ENCODE results near the gene HS3ST5.
"Not testable (repeated sequence)": the region's sequence is repeated elsewhere in the genome, so short reads cannot be mapped to it uniquely, and the experiment has no call there.

HS3ST5 gene

GRCh38 chr6:114227944-114228468, 114.8 kb downstream of the HS3ST5 start:
- Histone ChIP-seq H3K4me3 (ENCODE audit: low read length) (no peak overlapping the region), H3K27me3 (replicated peaks; ENCODE audit: insufficient read depth, low read length) (no peaks in the 10 kb centered on the region), H4K20me1 (ENCODE audit: insufficient read depth, low read length) (no peaks in the 10 kb centered on the region), H3K4me1 (ENCODE audit: low read length) (no peaks in the 10 kb centered on the region), H3K27ac (ENCODE audit: low read length) (no peak overlapping the region), H3F3A (ENCODE audit: insufficient read depth, low read length) (no peaks in the 10 kb centered on the region), H3K36me3 (replicated peaks; ENCODE audit: insufficient read depth, low read length) (no peaks in the 10 kb centered on the region), H3K9ac (ENCODE audit: low read length) (no peak overlapping the region), H3K79me2 (ENCODE audit: low read length) (no peaks in the 10 kb centered on the region), H2AFZ (ENCODE audit: low read length) (no peak overlapping the region), H3K9me2 (replicated peaks; ENCODE audit: insufficient read depth, low read length) (no peaks in the 10 kb centered on the region), H3K4me2 (ENCODE audit: low read depth, low read length) (no peak overlapping the region), H3K9me3 (replicated peaks; ENCODE audit: insufficient read depth, low read length) (no peaks in the 10 kb centered on the region)
- no peak for DNase-seq
- TF ChIP-seq EZH2phosphoT487 (IDR thresholded peaks at IDR 0.05; ENCODE audit: low read length) (no peak), EZH2 (optimal IDR thresholded peaks at IDR 0.05; ENCODE audit: low read depth, low read length) (no peak), CTCF (IDR thresholded peaks at IDR 0.05; ENCODE audit: low read length) (no peak)

DNA sequence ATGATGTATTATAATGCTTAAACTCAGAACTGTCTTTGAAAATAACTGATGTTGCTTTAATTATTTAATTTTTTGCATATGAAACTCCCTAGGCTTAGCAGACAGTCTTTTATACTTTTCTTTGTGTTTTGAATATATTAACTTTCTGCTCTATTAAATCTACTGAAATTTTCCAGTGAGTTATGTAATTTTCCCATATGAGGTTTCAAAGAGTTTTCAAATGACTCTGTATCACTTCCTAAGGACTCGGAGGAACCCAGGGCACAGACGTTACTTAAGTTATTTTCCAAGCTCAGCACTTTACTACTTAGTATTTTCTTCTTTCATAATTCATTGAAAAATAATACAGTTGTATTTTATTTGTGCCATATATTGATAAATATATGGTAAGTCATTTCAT, 122.6 kb downstream of the HS3ST5 start:
- no peak overlapping the region for H2AFZ ChIP-seq (ENCODE audit: low read length)
- H3K9me2 ChIP-seq (replicated peaks; ENCODE audit: insufficient read depth, low read length), result no peaks in the 10 kb centered on the region
- H3K36me3 ChIP-seq (replicated peaks; ENCODE audit: insufficient read depth, low read length), result no peaks in the 10 kb centered on the region
- no peaks in the 10 kb centered on the region for H3F3A ChIP-seq (ENCODE audit: insufficient read depth, low read length)
- H3K9me3 ChIP-seq (replicated peaks; ENCODE audit: insufficient read depth, low read length), result no peaks in the 10 kb centered on the region
- H4K20me1 ChIP-seq (ENCODE audit: insufficient read depth, low read length), result no peaks in the 10 kb centered on the region
- no peak overlapping the region for H3K9ac ChIP-seq (ENCODE audit: low read length)
- H3K27me3 ChIP-seq (replicated peaks; ENCODE audit: insufficient read depth, low read length), result no peaks in the 10 kb centered on the region
- H3K79me2 ChIP-seq (ENCODE audit: low read length), result no peaks in the 10 kb centered on the region
- no peak overlapping the region for H3K4me3 ChIP-seq (ENCODE audit: low read length)
- no peak overlapping the region for H3K27ac ChIP-seq (ENCODE audit: low read length)
- no peak for TF ChIP-seq EZH2phosphoT487 (IDR thresholded peaks at IDR 0.05; ENCODE audit: low read length)
- TF ChIP-seq CTCF (IDR thresholded peaks at IDR 0.05; ENCODE audit: low read length), result no peak
- no peak for TF ChIP-seq EZH2 (optimal IDR thresholded peaks at IDR 0.05; ENCODE audit: low read depth, low read length)
- H3K4me2 ChIP-seq (ENCODE audit: low read depth, low read length), result no peak overlapping the region
- H3K4me1 ChIP-seq (ENCODE audit: low read length), result no peaks in the 10 kb centered on the region
- DNase-seq, result no peak

DNA sequence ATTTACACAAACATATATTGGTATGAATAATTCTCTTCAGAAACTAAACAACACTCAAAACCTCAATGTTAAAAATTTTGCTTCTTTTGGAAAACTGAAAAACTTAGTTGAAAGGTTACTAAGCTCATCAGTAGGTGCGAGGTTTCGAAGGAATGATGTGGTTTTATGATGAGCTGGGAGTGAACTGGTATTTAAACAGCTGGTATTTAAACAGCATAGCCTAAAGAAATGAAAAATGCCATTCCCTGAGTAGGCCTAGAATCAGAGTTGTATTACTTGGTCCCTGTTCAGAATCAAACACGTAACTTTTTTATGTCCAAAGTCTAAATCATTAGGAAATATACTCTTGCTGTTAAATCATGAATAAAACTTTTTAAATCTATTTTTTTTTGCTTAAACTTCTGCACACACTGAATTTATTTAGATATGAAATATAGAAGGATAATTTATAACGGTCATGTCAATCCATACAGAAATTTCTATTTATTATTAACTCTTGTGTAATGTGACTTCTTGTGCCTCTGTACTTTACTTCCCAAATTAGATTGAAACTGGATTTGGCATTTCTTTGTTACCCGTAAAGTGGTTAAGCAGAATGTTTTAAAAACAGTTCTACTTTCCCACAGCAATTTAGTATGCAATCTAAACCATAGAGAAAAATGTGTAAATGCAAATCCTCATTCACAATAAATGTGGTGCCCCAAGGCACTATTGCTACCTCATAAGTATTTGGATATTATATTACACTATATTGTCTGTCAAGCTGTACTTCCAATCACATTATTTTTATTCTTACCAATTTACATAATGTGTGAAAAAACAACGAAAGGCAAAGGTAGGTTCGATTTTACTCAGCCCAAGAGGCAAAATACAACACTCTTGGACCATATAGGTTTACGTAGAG, 124.1 kb downstream of the HS3ST5 start:
- no peaks in the 10 kb centered on the region for H3K79me2 ChIP-seq (ENCODE audit: low read length)
- H3K4me1 ChIP-seq (ENCODE audit: low read length), result no peaks in the 10 kb centered on the region
- H3K4me2 ChIP-seq (ENCODE audit: low read depth, low read length), result no peak overlapping the region
- DNase-seq, result no peak
- no peaks in the 10 kb centered on the region for H3K9me3 ChIP-seq (replicated peaks; ENCODE audit: insufficient read depth, low read length)
- H3K4me3 ChIP-seq (ENCODE audit: low read length), result no peak overlapping the region
- H3K9me2 ChIP-seq (replicated peaks; ENCODE audit: insufficient read depth, low read length), result no peaks in the 10 kb centered on the region
- no peaks in the 10 kb centered on the region for H3K36me3 ChIP-seq (replicated peaks; ENCODE audit: insufficient read depth, low read length)
- no peaks in the 10 kb centered on the region for H4K20me1 ChIP-seq (ENCODE audit: insufficient read depth, low read length)
- TF ChIP-seq EZH2phosphoT487 (IDR thresholded peaks at IDR 0.05; ENCODE audit: low read length) (no peak), CTCF (IDR thresholded peaks at IDR 0.05; ENCODE audit: low read length) (no peak), EZH2 (optimal IDR thresholded peaks at IDR 0.05; ENCODE audit: low read depth, low read length) (no peak)
- H3K27me3 ChIP-seq (replicated peaks; ENCODE audit: insufficient read depth, low read length), result no peaks in the 10 kb centered on the region
- no peak overlapping the region for H3K27ac ChIP-seq (ENCODE audit: low read length)
- H3K9ac ChIP-seq (ENCODE audit: low read length), result no peak overlapping the region
- no peak overlapping the region for H2AFZ ChIP-seq (ENCODE audit: low read length)
- no peaks in the 10 kb centered on the region for H3F3A ChIP-seq (ENCODE audit: insufficient read depth, low read length)

GRCh38 chr6:114217996-114218395, 124.8 kb downstream of the HS3ST5 start:
- H3K4me2 ChIP-seq (ENCODE audit: low read depth, low read length); H3K27me3 ChIP-seq (replicated peaks; ENCODE audit: insufficient read depth, low read length); H3K9ac ChIP-seq (ENCODE audit: low read length); H3K4me3 ChIP-seq (ENCODE audit: low read length); DNase-seq; H3K4me1 ChIP-seq (ENCODE audit: low read length); H3K27ac ChIP-seq (ENCODE audit: low read length); H3K79me2 ChIP-seq (ENCODE audit: low read length); H3F3A ChIP-seq (ENCODE audit: insufficient read depth, low read length); H3K9me2 ChIP-seq (replicated peaks; ENCODE audit: insufficient read depth, low read length); H2AFZ ChIP-seq (ENCODE audit: low read length); H3K9me3 ChIP-seq (replicated peaks; ENCODE audit: insufficient read depth, low read length); H4K20me1 ChIP-seq (ENCODE audit: insufficient read depth, low read length); H3K36me3 ChIP-seq (replicated peaks; ENCODE audit: insufficient read depth, low read length): not testable (repeated sequence)

Measured in MM.1S (cell line).